HepG2 (cell line): ENCODE data around the gene PEX11A. TPM values are rescaled to one million over a fixed set of nuclear protein-coding genes. Genes with fewer than 3 reads are reported as not detected.

Experiments
- CSRNP1 ChIP-seq: sonication (generic); formaldehyde crosslinking; IDR thresholded peaks from 2 replicates; pipeline ENCODE4 v1.8.1; 2023; ENCODE audit warnings: mild to moderate bottlenecking, missing genetic modification reagents
- ELF1 ChIP-seq: sonication (generic); formaldehyde crosslinking; IDR thresholded peaks from 2 replicates; pipeline ENCODE4 v1.4.0; 2020; ENCODE audit warnings: missing genetic modification reagents
- MAX ChIP-seq: IDR thresholded peaks from 2 replicates; pipeline ENCODE4 v1.6.1; 2012; ENCODE audit warnings: inconsistent platforms
- POLR2A ChIP-seq, 2 experiments: IDR thresholded peaks; 2 replicates each; pipeline ENCODE4 v1.6.1; 2011; ENCODE audit warnings: low read depth in 2 of 2, low read length in 2 of 2, mild to moderate bottlenecking in 1 of 2, moderate library complexity in 1 of 2; ENCODE audit not compliant: insufficient read depth in 1 of 2
- SP140L ChIP-seq: sonication (generic); formaldehyde crosslinking; IDR thresholded peaks from 2 replicates; pipeline ENCODE4 v1.4.0; 2020; ENCODE audit warnings: missing genetic modification reagents, borderline replicate concordance
- TFAP4 ChIP-seq: sonication (generic); IDR thresholded peaks from 2 replicates; pipeline ENCODE4 v1.6.1; 2016; ENCODE audit warnings: low read depth, borderline replicate concordance
- ZBTB34 ChIP-seq: sonication (generic); formaldehyde crosslinking; IDR thresholded peaks from 2 replicates; pipeline ENCODE4 v1.8.0; 2022; ENCODE audit warnings: mild to moderate bottlenecking, missing genetic modification reagents
- ZC3H4 ChIP-seq: sonication (generic); formaldehyde crosslinking; IDR thresholded peaks from 2 replicates; pipeline ENCODE4 v1.4.0; 2020; ENCODE audit warnings: missing genetic modification reagents, borderline replicate concordance
- ZFAT ChIP-seq: sonication (generic); formaldehyde crosslinking; conservative IDR thresholded peaks from 2 replicates; pipeline ENCODE4 v1.8.1; 2023; ENCODE audit warnings: missing genetic modification reagents, inconsistent platforms
- ZFP1 ChIP-seq: IDR thresholded peaks from 2 replicates; pipeline ENCODE4 v1.6.1; 2016
- ZFY ChIP-seq: sonication (generic); formaldehyde crosslinking; IDR thresholded peaks from 2 replicates; pipeline ENCODE4 v1.4.0; 2020; ENCODE audit warnings: missing genetic modification reagents
- ZMAT5 ChIP-seq: sonication (generic); formaldehyde crosslinking; IDR thresholded peaks from 2 replicates; pipeline ENCODE4 v1.5.0; 2020; ENCODE audit warnings: mild to moderate bottlenecking, low read depth, missing genetic modification reagents, borderline replicate concordance
- ZNF136 ChIP-seq: sonication (generic); formaldehyde crosslinking; IDR thresholded peaks from 2 replicates; pipeline ENCODE4 v1.8.1; 2022; ENCODE audit warnings: low read depth, mild to moderate bottlenecking, moderate library complexity, missing genetic modification reagents
- ZNF225 ChIP-seq: sonication (generic); formaldehyde crosslinking; IDR thresholded peaks from 2 replicates; pipeline ENCODE4 v1.4.0; 2020; ENCODE audit warnings: mild to moderate bottlenecking, missing genetic modification reagents
- ZNF230 ChIP-seq: sonication (generic); formaldehyde crosslinking; IDR thresholded peaks from 2 replicates; pipeline ENCODE4 v1.4.0; 2020; ENCODE audit warnings: mild to moderate bottlenecking, missing genetic modification reagents
- ZNF274 ChIP-seq: sonication (generic); formaldehyde crosslinking; IDR thresholded peaks from 2 replicates; pipeline ENCODE4 v1.5.1; 2020; ENCODE audit warnings: mild to moderate bottlenecking, missing genetic modification reagents
- ZNF550 ChIP-seq: sonication (generic); formaldehyde crosslinking; IDR thresholded peaks from 2 replicates; pipeline ENCODE4 v1.4.0; 2020; ENCODE audit warnings: mild to moderate bottlenecking, missing genetic modification reagents, borderline replicate concordance
- ZNF574 ChIP-seq: sonication (generic); formaldehyde crosslinking; IDR thresholded peaks from 2 replicates; pipeline ENCODE4 v1.4.0; 2020; ENCODE audit warnings: missing genetic modification reagents
- ZNF691 ChIP-seq: sonication (generic); formaldehyde crosslinking; IDR thresholded peaks from 2 replicates; pipeline ENCODE4 v1.4.0; 2020; ENCODE audit warnings: missing genetic modification reagents, low read depth, mild to moderate bottlenecking, borderline replicate concordance
- ZNF713 ChIP-seq: sonication (generic); formaldehyde crosslinking; IDR thresholded peaks from 2 replicates; pipeline ENCODE4 v1.4.0; 2020; ENCODE audit warnings: mild to moderate bottlenecking, missing genetic modification reagents
- ZNF841 ChIP-seq: sonication (generic); formaldehyde crosslinking; IDR thresholded peaks from 2 replicates; pipeline ENCODE4 v1.8.1; 2023; ENCODE audit warnings: missing genetic modification reagents, borderline replicate concordance
- polyA plus RNA-seq, 8 experiments: library from polyadenylated mRNA; depleted of rRNA in 3 of 8; stranded (reverse) in 7 of 8; unstranded in 1 of 8; fragments of >200 nt; fragmentation: Illumina TruSeq in 4 of 8; extraction: Trizol in 4 of 8; gene quantifications; 2 replicates each; pipeline versions ENCODE4 v1.2.1 to v1.2.3, GENCODE V29; 2011 to 2016; ENCODE audit warnings: low read depth in 4 of 8, missing spikeins in 1 of 8, mixed read lengths in 1 of 8; ENCODE audit not compliant: insufficient read depth in 1 of 8
- total RNA-seq, 5 experiments: library from RNA; depleted of rRNA; stranded (reverse); fragments of >200 nt; fragmentation: Illumina TruSeq; extraction: Trizol; gene quantifications; 2 replicates each; pipeline ENCODE4 v1.2.3, GENCODE V29; 2016; ENCODE audit warnings: low read depth in 1 of 5

Gene PEX11A
- total and polyA plus RNA-seq, 2 of the 13 experiments (the other 11 are each of a cell fraction or from before 2014, with no cell fraction given), result 9.9 to 15.1 TPM

- no peak for TF ChIP-seq ZMAT5
- no peak for TF ChIP-seq ZNF230
- TF ChIP-seq ZNF841, result no peak
- 0 out of 2 replicates have a peak, but pooled peaks have one; percentile 65 for TF ChIP-seq ZBTB34 (CRISPR knock-in tag)
- TF ChIP-seq MAX, result no peak; the same call in 1 of the 2 replicates
- peak; percentile 48; the same call in 1 of the 2 replicates for TF ChIP-seq ZNF574 (CRISPR knock-in tag)
- no peak for TF ChIP-seq POLR2A (IDR thresholded peaks at IDR 0.05; ENCODE audit: insufficient read depth in 1 of 2, low read depth in 2 of 2, low read length in 2 of 2)
- no peak for TF ChIP-seq ZNF225 (CRISPR knock-in tag)
- no peak for TF ChIP-seq TFAP4
- no peak for TF ChIP-seq ELF1 (CRISPR knock-in tag)
- TF ChIP-seq ZNF550 (CRISPR knock-in tag), result no peak
- TF ChIP-seq ZFP1, result peak; percentile 100
- TF ChIP-seq SP140L (CRISPR knock-in tag), result no peak
- no peak for TF ChIP-seq ZNF713
- no peak for TF ChIP-seq ZC3H4 (CRISPR knock-in tag)
- no peak for TF ChIP-seq ZFAT (CRISPR knock-in tag)
- no peak for TF ChIP-seq ZNF691
- no peak for TF ChIP-seq ZNF136 (CRISPR knock-in tag)
- TF ChIP-seq ZNF274 (CRISPR knock-in tag), result no peak
- TF ChIP-seq ZFY (CRISPR knock-in tag), result peak; percentile 38; the same call in 1 of the 2 replicates
- TF ChIP-seq CSRNP1, result no peak
Observed at GRCh38 chr15:89680282-89680873, 10.2 kb downstream of the PEX11A start (continued).
